Erythroblast (primary cell): ENCODE data around the gene CYP3A7.
A peak's percentile ranks its signal among the peaks of the same experiment; 100 is the strongest.
"Not testable (repeated sequence)": the region's sequence is repeated elsewhere in the genome, so short reads cannot be mapped to it uniquely, and the experiment has no call there.

ENCODE experiments used
- DNase-seq, 2 experiments: peaks; one replicate each; lab custom pipeline; 2025; lab: John Stamatoyannopoulos, UW
- GATA1 ChIP-seq: IDR thresholded peaks from 2 replicates; pipeline ENCODE4 v1.6.1; 2011; ENCODE audit warnings: low read depth, mild to moderate bottlenecking, control low read depth, low read length, moderate library complexity
- POLR2A ChIP-seq: IDR thresholded peaks from 2 replicates; pipeline ENCODE4 v1.6.1; 2011; ENCODE audit warnings: mild to moderate bottlenecking, low read length

Gene CYP3A7

DNA sequence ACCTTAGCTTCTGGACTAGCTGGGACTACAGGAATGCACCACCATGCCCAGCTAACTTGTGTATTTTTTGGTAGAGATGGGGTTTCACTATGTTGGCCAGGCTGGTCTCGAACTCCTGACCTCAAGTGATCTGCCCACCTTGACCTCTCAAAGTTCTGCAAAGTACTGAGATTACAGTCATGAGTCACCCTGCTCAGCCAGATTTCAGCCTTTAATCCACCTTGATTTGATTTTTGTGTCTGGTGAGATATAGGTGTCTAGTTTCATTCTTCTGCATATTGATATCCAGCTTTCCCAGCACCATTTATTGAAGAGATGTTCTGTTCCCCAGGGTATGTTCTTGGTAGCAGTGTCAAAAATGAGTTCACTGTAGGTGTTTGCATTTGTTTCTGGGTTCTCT, 20.1 kb upstream of the CYP3A7 start:
- TF ChIP-seq GATA1 = no peak
- no peak for TF ChIP-seq POLR2A
- DNase-seq = no peak

DNA sequence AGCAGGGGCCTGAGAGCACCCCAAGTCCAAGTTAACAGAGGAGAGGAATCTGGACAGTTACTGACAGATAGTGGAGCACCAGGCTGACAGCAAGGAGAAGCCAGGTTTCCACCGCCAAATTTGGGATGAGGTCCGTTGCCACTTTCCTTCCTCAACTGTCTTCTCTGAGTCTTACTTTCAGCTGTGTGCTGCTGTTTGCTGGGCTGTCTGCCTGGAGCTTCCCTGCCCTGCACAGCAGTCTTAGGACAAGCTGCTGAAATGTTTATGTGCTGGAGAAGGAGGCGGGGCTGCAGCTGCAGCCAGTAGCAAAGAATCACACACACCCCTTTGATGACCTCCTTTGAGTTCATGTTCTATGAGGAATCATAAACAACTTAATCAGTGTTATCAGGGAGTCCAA, 17.4 kb upstream of the CYP3A7 start:
- TF ChIP-seq POLR2A = no peak
- TF ChIP-seq GATA1 = no peak
- DNase-seq = peak in 1 of 2 experiments; percentile 21

GRCh38 chr7:99751322-99752052, 16.5 kb upstream of the CYP3A7 start:
- peak in 1 of 2 experiments; percentile 15 for DNase-seq

- no peak for TF ChIP-seq POLR2A
- TF ChIP-seq GATA1 = no peak
- DNase-seq = no peak
These were observed 14.0 kb upstream of the CYP3A7 start for GRCh38 chr7:99748846-99749579.

DNA sequence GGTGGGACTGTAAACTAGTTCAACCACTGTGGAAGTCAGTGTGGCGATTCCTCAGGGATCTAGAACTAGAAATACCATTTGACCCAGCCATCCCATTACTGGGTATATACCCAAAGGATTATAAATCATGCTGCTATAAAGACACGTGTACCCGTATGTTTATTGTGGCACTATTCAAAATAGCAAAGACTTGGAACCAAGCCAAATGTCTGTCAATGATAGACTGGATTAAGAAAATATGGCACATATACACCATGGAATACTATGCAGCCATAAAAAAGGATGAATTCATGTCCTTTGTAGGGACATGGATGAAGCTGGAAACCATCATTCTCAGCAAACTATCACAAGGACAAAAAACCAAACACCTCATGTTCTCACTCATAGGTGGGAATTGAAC, 11.9 kb upstream of the CYP3A7 start:
- not testable (repeated sequence) for DNase-seq

DNA sequence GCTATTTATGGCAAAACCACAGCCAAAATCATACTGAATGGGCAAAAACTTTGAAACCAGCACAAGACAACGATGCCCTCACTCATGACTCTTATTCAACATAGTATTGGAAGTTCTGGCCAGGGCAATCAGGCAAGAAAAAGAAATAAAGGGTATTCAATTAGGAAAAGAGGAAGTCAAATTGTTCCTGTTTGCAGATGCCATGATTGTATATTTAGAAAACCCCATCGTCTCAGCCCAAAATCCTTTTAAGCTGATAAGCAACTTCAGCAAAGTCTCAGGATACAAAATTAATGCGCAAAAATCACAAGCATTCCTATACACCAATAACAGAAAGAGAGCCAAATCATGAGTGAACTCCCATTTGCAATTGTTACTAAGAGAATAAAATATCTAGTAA, 10.4 kb upstream of the CYP3A7 start:
- DNase-seq = not testable (repeated sequence)

DNA sequence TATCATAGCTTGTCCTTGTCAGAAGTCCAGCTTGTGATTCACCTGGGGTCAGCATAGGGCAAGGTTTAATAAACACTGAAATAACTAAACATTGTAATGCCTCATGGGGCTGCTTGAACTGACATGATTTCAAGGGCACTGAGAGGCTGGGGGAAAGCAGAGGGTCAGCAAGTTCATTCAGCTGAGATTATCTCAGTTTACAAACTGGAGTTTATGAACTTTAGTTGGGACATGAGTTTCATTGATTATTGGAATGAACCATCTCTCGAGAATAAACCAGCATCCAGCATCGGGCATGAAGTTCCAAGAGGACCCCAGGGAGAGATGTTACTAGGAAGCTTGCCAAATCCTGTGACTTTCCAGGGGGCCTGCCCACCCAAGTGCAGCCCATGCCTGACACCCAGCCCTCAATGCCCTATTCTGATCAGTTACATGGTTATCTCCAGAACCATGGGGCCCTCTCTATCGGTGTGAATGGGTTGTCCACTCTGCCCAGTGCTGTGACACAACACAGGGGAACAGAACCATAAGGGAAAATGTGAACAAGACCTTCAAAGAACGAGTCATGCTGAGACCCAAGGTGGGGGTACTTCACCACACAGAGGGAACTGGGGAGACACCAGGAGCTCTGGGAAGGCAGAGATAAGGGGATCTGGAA, 7.9 kb upstream of the CYP3A7 start:
- DNase-seq = no peak
- TF ChIP-seq GATA1 (no peak), POLR2A (no peak)

DNA sequence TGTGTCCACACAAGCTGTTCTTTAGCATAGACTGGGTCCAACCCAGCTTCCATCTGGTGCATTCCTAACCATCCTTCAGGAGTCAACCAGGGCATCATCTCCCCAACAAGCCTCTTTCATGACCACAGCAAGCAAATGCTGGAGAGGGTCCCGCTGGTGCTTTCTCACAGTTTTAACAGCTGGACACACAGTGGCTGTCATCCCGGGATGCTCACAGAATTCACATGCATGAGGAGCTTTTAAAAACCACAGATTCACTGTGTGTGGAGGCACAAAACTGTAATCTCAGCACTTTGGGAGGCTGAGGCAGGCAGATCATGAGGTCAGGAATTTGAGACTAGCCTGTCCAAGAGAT, 6.4 kb upstream of the CYP3A7 start:
- DNase-seq = no peak
- TF ChIP-seq GATA1 (no peak), POLR2A (no peak)

DNA sequence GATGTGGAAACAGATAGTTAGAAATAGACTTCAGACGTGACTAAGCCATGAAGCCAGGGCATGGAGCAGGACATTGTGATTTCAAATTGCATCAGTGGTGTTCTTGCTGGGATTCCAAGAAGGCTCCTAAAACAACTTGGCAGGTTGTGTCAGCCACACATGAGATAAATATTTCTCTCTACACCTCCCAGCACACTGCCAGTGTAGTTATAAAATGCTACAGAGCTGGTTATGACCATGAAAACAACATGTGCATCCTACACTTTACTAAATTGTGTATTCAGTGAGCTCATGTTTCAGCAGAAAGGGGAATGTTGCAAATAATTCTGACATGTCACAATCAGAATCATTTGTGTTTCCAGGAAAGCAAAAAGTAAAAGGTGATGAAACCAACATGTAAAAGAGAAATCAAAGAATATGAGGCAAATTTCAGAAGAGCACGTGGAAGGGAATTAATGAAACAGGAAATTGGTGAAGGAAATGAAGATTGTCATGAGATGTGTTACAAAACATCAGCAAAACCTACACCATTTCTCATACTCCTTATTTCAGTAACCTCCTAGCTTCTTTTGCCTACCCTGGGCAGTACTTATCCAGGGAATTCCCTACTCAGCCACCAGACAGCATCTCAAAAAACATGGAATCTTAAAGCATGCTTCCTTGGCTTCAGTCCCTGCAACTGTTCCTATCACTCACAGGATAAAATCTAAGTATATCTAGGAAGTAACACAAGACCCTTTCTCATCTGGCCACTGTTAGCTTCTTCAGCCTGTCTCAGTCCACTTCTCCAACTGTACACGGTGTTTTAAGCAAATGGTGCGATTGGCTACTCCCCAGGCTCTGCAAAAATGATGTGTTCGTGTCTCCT, 5.8 kb upstream of the CYP3A7 start:
- DNase-seq = peak in 1 of 2 experiments; percentile 16
- no peak for TF ChIP-seq POLR2A
- no peak for TF ChIP-seq GATA1

- DNase-seq = no peak
- TF ChIP-seq POLR2A (no peak), GATA1 (no peak)
These were observed 4.9 kb upstream of the CYP3A7 start for GRCh38 chr7:99739699-99740572.

- no peak for TF ChIP-seq GATA1
- no peak for TF ChIP-seq POLR2A
- DNase-seq = no peak
These were observed 2.7 kb upstream of the CYP3A7 start for GRCh38 chr7:99737726-99738125.

DNA sequence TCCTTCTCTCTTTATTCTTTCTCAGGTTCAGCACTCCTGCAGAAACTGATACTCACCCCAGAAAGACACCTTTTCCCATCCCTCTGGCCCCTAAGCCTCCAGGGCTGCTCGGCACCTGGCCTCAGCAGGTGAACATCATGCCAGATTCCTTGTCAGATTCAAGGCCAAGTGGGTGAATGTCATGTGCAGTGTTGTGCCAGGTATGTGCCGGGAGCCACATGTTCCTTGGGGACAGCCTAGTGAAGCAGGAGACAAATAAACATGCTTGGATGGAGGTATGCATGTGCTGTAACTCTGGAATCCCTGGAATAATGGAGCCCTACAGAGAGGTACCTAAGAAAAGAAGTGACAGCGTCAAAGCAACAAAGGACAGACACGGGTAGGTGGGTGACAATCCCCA, 1.7 kb upstream of the CYP3A7 start:
- not testable (repeated sequence) for DNase-seq

- TF ChIP-seq POLR2A (no peak), GATA1 (no peak)
- peak; percentile 24 to 63 for DNase-seq
These were observed 1.5 kb downstream of the CYP3A7 start for GRCh38 chr7:99733448-99733847.
